ENCODE data around the gene PFKP. TPM values are rescaled to one million over a fixed set of nuclear protein-coding genes. Genes with fewer than 3 reads are reported as not detected.

PFKP gene
- total RNA-seq, 2 donors from 2014 or later = 58.0 to 82.3 TPM

DNA sequence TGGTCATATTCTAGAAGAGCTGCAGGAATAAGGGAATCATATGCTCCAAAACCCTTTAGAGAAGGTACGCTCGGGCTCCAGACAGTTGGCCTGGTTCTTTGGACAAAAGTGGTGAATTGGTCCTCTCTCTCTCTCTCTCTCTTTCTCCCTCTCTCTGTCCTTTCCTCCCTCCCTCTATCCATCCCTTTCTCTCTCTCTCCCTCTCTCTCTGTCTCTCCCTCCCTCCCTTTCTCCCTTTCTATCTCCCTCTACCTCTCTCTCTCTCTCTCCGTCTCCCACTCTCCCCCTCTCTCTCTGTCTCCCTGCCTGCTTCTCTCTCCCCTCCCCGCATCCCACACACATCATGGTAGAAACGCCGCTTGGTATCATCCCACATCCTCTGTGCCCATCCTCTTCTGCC lies 19.8 kb upstream of the PFKP start:
- H3K4me3 Mint-ChIP-seq = no peak overlapping the region
- no peak for DNase-seq
- TF ChIP-seq, protein P1, sequence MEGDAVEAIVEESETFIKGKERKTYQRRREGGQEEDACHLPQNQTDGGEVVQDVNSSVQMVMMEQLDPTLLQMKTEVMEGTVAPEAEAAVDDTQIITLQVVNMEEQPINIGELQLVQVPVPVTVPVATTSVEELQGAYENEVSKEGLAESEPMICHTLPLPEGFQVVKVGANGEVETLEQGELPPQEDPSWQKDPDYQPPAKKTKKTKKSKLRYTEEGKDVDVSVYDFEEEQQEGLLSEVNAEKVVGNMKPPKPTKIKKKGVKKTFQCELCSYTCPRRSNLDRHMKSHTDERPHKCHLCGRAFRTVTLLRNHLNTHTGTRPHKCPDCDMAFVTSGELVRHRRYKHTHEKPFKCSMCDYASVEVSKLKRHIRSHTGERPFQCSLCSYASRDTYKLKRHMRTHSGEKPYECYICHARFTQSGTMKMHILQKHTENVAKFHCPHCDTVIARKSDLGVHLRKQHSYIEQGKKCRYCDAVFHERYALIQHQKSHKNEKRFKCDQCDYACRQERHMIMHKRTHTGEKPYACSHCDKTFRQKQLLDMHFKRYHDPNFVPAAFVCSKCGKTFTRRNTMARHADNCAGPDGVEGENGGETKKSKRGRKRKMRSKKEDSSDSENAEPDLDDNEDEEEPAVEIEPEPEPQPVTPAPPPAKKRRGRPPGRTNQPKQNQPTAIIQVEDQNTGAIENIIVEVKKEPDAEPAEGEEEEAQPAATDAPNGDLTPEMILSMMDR (conservative IDR thresholded peaks at IDR 0.05) = no peak
- no peaks in the 10 kb centered on the region for H3K27me3 Mint-ChIP-seq (ENCODE audit: insufficient read depth)
- no peak overlapping the region for H3K9ac ChIP-seq (ENCODE audit: extremely low read depth, low read length, poor library complexity, severe bottlenecking)
- peaks cover 4% of the 10 kb centered on the region for H3K4me1 Mint-ChIP-seq
- 97 to 100% methylated on average over 4 to 6 of the region's 6 CpGs for WGBS, 2 experiments (ENCODE audit: insufficient coverage in 1 of 2, insufficient read length in 1 of 2)
- H3K36me3 ChIP-seq (ENCODE audit: control insufficient read depth, insufficient read depth, low read length) = no peaks in the 10 kb centered on the region
- H3K4me3 ChIP-seq (ENCODE audit: low read length) = no peak overlapping the region
- no peaks in the 10 kb centered on the region for H3K9me3 Mint-ChIP-seq
- H3K4me1 ChIP-seq (ENCODE audit: control insufficient read depth, insufficient read depth, low read length) = no peaks in the 10 kb centered on the region
- no peaks in the 10 kb centered on the region for H3K27me3 ChIP-seq (ENCODE audit: control insufficient read depth, insufficient read depth, low read length, poor library complexity, severe bottlenecking)
- no peak overlapping the region for H3K27ac Mint-ChIP-seq
- H3K27ac ChIP-seq (ENCODE audit: low read depth, low read length) = no peak overlapping the region
- no peaks in the 10 kb centered on the region for H3K36me3 Mint-ChIP-seq (ENCODE audit: low read depth)
- H3K9me3 ChIP-seq (ENCODE audit: control insufficient read depth, low read length) = no peaks in the 10 kb centered on the region

DNA sequence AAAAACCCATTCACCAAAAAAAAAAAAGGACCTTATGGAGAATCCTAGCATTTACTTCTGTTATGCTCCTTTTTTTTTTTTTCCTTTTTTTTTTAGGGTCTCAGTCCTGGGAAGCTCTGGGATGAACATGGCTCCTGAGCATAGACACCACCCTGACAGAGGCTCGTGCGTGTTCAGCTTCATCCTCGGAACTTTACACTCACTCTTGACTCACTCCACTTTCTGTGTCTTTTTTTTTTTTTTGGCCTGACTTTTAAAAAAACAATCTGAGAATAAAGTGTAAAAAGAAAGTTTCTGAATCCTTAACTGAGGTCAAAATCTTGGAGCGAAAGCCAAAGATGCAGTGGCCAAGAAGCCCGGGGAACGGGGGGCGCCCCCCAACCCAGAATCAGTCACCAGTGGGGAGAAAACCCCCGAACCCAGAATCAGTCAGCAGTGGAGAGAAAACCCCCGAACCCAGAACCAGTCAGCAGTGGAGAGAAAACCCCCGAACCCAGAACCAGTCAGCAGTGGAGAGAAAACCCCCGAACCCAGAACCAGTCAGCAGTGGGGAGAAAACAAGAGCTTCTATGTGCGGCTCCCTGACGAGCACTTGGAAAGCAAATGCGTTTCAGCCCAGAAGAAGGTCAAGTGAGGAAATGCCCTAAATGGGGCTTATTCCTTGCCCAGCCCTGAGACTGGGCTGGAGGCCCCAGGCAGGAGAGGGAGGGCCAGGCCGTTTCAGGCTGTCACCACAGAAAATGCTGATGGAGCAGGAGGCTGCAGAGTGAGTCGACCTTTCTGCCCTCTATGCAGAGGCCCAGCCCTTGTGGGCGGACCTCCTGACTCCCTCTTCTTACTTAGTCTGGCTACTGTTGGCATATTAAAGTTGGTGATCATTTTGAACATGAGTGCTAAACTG lies 19.0 kb upstream of the PFKP start:
- H3K4me3 ChIP-seq (ENCODE audit: low read length) = no peak overlapping the region
- no peaks in the 10 kb centered on the region for H3K27me3 Mint-ChIP-seq (ENCODE audit: insufficient read depth)
- TF ChIP-seq, protein P1 (conservative IDR thresholded peaks at IDR 0.05) = no peak
- H3K9me3 Mint-ChIP-seq = no peaks in the 10 kb centered on the region
- H3K4me3 Mint-ChIP-seq = no peak overlapping the region
- no peak overlapping the region for H3K27ac Mint-ChIP-seq
- no peaks in the 10 kb centered on the region for H3K36me3 Mint-ChIP-seq (ENCODE audit: low read depth)
- DNase-seq = peak; percentile 68
- peaks cover 7% of the 10 kb centered on the region for H3K4me1 Mint-ChIP-seq
- 76% methylated on average over 14 to 17 of the region's 17 CpGs for WGBS, 2 experiments (ENCODE audit: insufficient coverage in 1 of 2, insufficient read length in 1 of 2)
- no peaks in the 10 kb centered on the region for H3K4me1 ChIP-seq (ENCODE audit: control insufficient read depth, insufficient read depth, low read length)
- no peak overlapping the region for H3K9ac ChIP-seq (ENCODE audit: extremely low read depth, low read length, poor library complexity, severe bottlenecking)
- H3K27me3 ChIP-seq (ENCODE audit: control insufficient read depth, insufficient read depth, low read length, poor library complexity, severe bottlenecking) = no peaks in the 10 kb centered on the region
- no peaks in the 10 kb centered on the region for H3K9me3 ChIP-seq (ENCODE audit: control insufficient read depth, low read length)
- no peaks in the 10 kb centered on the region for H3K36me3 ChIP-seq (ENCODE audit: control insufficient read depth, insufficient read depth, low read length)
- no peak overlapping the region for H3K27ac ChIP-seq (ENCODE audit: low read depth, low read length)

DNA sequence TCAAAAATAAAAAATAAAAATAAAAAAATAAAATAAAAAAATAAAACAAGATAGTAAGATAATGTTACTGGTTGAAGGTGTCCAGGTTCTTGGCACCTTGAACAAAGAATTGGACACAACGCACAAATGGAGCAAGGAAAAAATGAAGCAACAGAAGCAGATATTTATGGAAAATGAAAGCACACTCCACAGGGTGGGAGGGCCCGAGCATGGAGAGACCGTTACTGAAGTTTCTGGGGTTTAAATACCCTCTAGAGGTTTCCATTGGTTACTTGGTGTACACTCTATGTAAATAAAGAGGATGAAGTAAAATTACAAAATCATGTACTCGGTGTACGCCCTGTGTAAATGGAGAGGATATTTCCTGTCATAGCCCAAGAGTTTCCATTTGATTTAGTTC lies 15.7 kb upstream of the PFKP start:
- 93 to 100% methylated on average over 3 to 5 of the region's 5 CpGs for WGBS, 2 experiments (ENCODE audit: insufficient coverage in 1 of 2, insufficient read length in 1 of 2)
- Mint-ChIP-seq H3K27ac (no peak overlapping the region), H3K27me3 (ENCODE audit: insufficient read depth) (peaks cover 4% of the 10 kb centered on the region), H3K36me3 (ENCODE audit: low read depth) (no peaks in the 10 kb centered on the region), H3K4me1 (peaks cover 22% of the 10 kb centered on the region), H3K4me3 (no peak overlapping the region), H3K9me3 (peaks cover 3% of the 10 kb centered on the region)
- H3K9me3 ChIP-seq (ENCODE audit: control insufficient read depth, low read length) = no peaks in the 10 kb centered on the region
- H3K27ac ChIP-seq (ENCODE audit: low read depth, low read length) = no peak overlapping the region
- H3K36me3 ChIP-seq (ENCODE audit: control insufficient read depth, insufficient read depth, low read length) = no peaks in the 10 kb centered on the region
- no peaks in the 10 kb centered on the region for H3K4me1 ChIP-seq (ENCODE audit: control insufficient read depth, insufficient read depth, low read length)
- TF ChIP-seq, protein P1 (conservative IDR thresholded peaks at IDR 0.05) = no peak
- no peaks in the 10 kb centered on the region for H3K27me3 ChIP-seq (ENCODE audit: control insufficient read depth, insufficient read depth, low read length, poor library complexity, severe bottlenecking)
- no peak overlapping the region for H3K9ac ChIP-seq (ENCODE audit: extremely low read depth, low read length, poor library complexity, severe bottlenecking)
- no peak overlapping the region for H3K4me3 ChIP-seq (ENCODE audit: low read length)
- no peak for DNase-seq
